Peyer's patch (tissue), 4 donors: ENCODE data around the gene IL3RA. TPM values are rescaled to one million over a fixed set of nuclear protein-coding genes. Genes with fewer than 3 reads are reported as not detected.
"Not testable (repeated sequence)": the region's sequence is repeated elsewhere in the genome, so short reads cannot be mapped to it uniquely, and the experiment has no call there.

Source experiments
- DNase-seq, 3 donors: peaks; one replicate each; pipeline ENCODE4 v3.0.0-alpha.2; 2017 to 2019
- H3K27ac ChIP-seq, 4 donors: fragments of 200-600 bp; sonication (generic); one replicate each; pipeline ENCODE4 v1.5.1; 2016 to 2019
- H3K27me3 ChIP-seq, 2 donors: fragments of 200-600 bp; sonication (generic); one replicate each; pipeline ENCODE4 v1.5.1; 2019
- H3K36me3 ChIP-seq, 3 donors: fragments of 200-600 bp; sonication (generic); one replicate each; pipeline ENCODE4 v1.5.1; 2016 to 2019
- H3K4me1 ChIP-seq, 4 donors: fragments of 200-600 bp; sonication (generic); one replicate each; pipeline ENCODE4 v1.5.1; 2016 to 2019
- H3K4me3 ChIP-seq, 4 donors: fragments of 200-600 bp; sonication (generic); 1 replicate in 3 of 4; 2 replicates in 1 of 4; pipeline ENCODE4 v1.5.1; 2016 to 2019; ENCODE audit warnings: mild to moderate bottlenecking in 1 of 4
- H3K9me3 ChIP-seq, 4 donors: fragments of 200-600 bp; sonication (generic); one replicate each; pipeline ENCODE4 v1.5.1; 2016 to 2019; ENCODE audit warnings: mild to moderate bottlenecking in 1 of 4
- CTCF ChIP-seq, 6 experiments: fragments of 450-650 bp in 4 of 6; fragments of 200-600 bp in 2 of 6; sonication (generic) in 1 of 6; IDR thresholded peaks; one replicate each; pipeline ENCODE4 v1.5.1; 2017 to 2019; ENCODE audit warnings: antibody characterized with exemption in 6 of 6, mild to moderate bottlenecking in 3 of 6, moderate library complexity in 1 of 6
- POLR2A ChIP-seq, 2 donors: fragments of 450-650 bp; IDR thresholded peaks; one replicate each; pipeline ENCODE4 v1.5.1; 2017; ENCODE audit warnings: antibody characterized with exemption in 2 of 2, mild to moderate bottlenecking in 2 of 2, moderate library complexity in 2 of 2
- total RNA-seq, 4 donors: library from RNA; depleted of rRNA; stranded (reverse); fragments of >200 nt; gene quantifications; one replicate each; pipeline ENCODE4 v1.1.0, GENCODE V29; 2016

Gene IL3RA
- total RNA-seq, 4 donors from 2014 or later = 0.88 to 2.4 (median 1.6) TPM

- Histone ChIP-seq H3K4me1 (no peaks in the 10 kb centered on the region), H3K27ac (no peak overlapping the region), H3K27me3 (no peaks in the 10 kb centered on the region), H3K36me3 (no peaks in the 10 kb centered on the region), H3K9me3 (no peaks in the 10 kb centered on the region), H3K4me3 (no peak overlapping the region)
- TF ChIP-seq CTCF (IDR thresholded peaks at IDR 0.05) (no peak), POLR2A (IDR thresholded peaks at IDR 0.05) (no peak)
- DNase-seq = no peak
These were observed 41.0 kb upstream of the IL3RA start for GRCh38 chrX:1295550-1295949.

- H3K36me3 ChIP-seq, H3K9me3 ChIP-seq, H3K27me3 ChIP-seq, H3K4me3 ChIP-seq, H3K27ac ChIP-seq, H3K4me1 ChIP-seq, DNase-seq: not testable (repeated sequence)
These were observed 39.0 kb upstream of the IL3RA start for GRCh38 chrX:1297591-1297990.

GRCh38 chrX:1300449-1300848, 36.1 kb upstream of the IL3RA start:
- no peaks in the 10 kb centered on the region for H3K4me1 ChIP-seq
- H3K36me3 ChIP-seq = no peaks in the 10 kb centered on the region
- no peak overlapping the region for H3K4me3 ChIP-seq
- H3K27ac ChIP-seq = no peak overlapping the region
- no peaks in the 10 kb centered on the region for H3K27me3 ChIP-seq
- no peaks in the 10 kb centered on the region for H3K9me3 ChIP-seq
- TF ChIP-seq POLR2A (IDR thresholded peaks at IDR 0.05) (no peak), CTCF (IDR thresholded peaks at IDR 0.05) (no peak)
- no peak for DNase-seq

- no peaks in the 10 kb centered on the region for H3K27me3 ChIP-seq
- no peaks in the 10 kb centered on the region for H3K36me3 ChIP-seq
- H3K4me3 ChIP-seq = no peak overlapping the region
- H3K9me3 ChIP-seq = peaks cover 0 to 7% (median 2%) of the 10 kb centered on the region in 4 donors
- no peaks in the 10 kb centered on the region for H3K4me1 ChIP-seq
- H3K27ac ChIP-seq = no peak overlapping the region
- DNase-seq = no peak
- TF ChIP-seq CTCF (IDR thresholded peaks at IDR 0.05) (no peak), POLR2A (IDR thresholded peaks at IDR 0.05) (no peak)
These were observed 31.2 kb upstream of the IL3RA start for GRCh38 chrX:1305411-1305810.

GRCh38 chrX:1306909-1307625, 29.5 kb upstream of the IL3RA start:
- DNase-seq = no peak
- no peak for TF ChIP-seq POLR2A (IDR thresholded peaks at IDR 0.05)
- no peak for TF ChIP-seq CTCF (IDR thresholded peaks at IDR 0.05)
- Histone ChIP-seq H3K9me3 (peaks cover 0 to 7% (median 2%) of the 10 kb centered on the region in 4 donors), H3K27ac (no peak overlapping the region), H3K36me3 (no peaks in the 10 kb centered on the region), H3K27me3 (no peaks in the 10 kb centered on the region), H3K4me3 (no peak overlapping the region), H3K4me1 (no peaks in the 10 kb centered on the region)

- Histone ChIP-seq H3K9me3 (peaks cover 0 to 7% (median 2%) of the 10 kb centered on the region in 4 donors), H3K36me3 (no peaks in the 10 kb centered on the region), H3K4me3 (no peak overlapping the region), H3K27ac (no peak overlapping the region), H3K4me1 (no peaks in the 10 kb centered on the region), H3K27me3 (no peaks in the 10 kb centered on the region)
- DNase-seq = no peak
- TF ChIP-seq POLR2A (IDR thresholded peaks at IDR 0.05) (no peak), CTCF (IDR thresholded peaks at IDR 0.05) (no peak)
These were observed 28.8 kb upstream of the IL3RA start for GRCh38 chrX:1307626-1308340.
